Stimulated activated CD4-positive, alpha-beta T cell treated with anti-CD3 and anti-CD28 coated beads, Interleukin-2, amount 100 ng/mL, for 24 hours (primary cell): ENCODE measurements around the gene CUX1.
"Not testable (repeated sequence)": the region's sequence is repeated elsewhere in the genome, so short reads cannot be mapped to it uniquely, and the experiment has no call there.

ENCODE experiments used
- DNase-seq, 2 donors: peaks; one replicate each; pipeline ENCODE4 v3.0.0-alpha.2; 2020

The CUX1 gene

GRCh38 chr7:102165136-102165535 lies 347.7 kb downstream of the CUX1 start:
- DNase-seq = no peak

DNA sequence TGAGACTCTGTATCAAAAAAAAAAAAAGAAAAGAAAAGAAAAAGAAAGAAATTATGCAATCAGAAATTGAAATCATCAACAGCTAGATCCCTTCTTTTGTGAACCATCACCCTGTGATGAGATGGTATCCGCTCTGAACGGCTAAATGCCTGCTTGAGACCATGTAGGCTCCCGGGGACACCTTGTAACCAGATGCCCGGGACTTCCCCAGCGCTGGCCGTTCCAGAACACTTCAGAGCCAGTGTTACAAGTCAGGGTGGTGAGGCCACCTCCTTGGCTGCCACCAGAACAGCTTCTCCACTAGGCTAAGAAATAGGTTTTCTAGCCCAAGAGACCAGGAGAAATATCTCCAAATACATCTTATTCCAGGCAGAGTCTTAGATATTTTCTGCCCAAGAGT lies 349.8 kb downstream of the CUX1 start:
- DNase-seq = no peak

DNA sequence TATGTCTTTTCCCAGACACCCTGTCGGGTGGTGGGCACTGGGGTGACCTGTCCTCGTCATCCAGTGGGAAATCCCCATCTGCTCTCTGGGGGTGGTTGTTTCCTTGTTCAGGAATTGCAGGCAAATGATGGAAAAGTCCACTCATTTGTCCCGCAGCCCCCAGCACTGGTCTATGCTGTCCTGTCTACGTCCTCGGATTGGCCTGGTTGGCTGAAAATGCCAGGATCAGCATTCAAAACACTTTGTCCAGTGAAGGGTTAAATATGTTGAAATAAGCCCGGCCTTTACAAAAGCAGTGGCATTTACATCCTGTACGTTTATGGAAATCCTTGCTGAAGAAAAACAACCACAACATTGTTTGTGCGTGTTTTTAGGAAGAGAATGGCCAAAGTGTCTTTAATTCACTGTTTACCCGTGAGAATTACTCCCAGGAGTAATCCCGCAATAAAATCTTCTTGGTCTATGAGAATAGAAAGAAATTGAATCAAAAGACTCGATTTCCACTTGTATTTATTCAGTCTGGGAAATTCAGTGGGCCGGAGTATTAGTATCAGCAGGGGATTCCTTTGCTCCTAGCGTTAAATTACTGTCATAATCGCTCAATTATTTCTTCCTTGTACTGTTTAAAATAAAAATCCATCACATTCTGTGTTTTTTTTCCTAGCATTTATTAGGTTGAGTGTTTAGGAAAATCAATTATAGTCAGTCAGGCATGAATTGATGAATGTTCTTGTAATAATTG lies 352.4 kb downstream of the CUX1 start:
- no peak for DNase-seq

DNA sequence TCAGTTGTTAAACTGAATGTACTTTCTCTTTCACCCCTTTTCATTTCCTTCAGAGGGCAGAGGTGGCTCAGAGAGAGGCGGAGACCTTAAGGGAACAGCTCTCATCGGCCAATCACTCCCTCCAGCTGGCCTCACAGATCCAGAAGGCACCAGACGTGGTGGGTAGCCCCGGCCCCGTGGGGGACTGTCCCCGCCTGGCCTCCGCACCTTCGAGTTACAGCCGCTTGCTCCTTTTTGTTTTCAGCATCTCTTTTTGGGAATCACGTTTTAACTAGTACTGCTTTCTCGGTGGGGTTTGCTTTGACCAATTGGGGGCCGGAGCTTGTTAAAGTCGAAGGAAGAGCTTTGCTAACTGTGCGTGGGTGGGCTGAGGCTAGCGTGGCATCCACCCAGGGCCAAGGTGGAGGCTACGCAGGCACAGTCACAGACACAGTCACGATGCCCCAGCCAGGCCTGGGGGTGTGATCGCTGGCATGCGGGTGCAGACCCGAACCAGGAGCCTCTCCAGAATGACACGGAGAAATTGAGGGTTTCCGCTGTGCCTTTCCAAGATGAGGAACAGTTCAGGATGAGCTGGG lies 353.1 kb downstream of the CUX1 start:
- no peak for DNase-seq

GRCh38 chr7:102173669-102174068 lies 356.2 kb downstream of the CUX1 start:
- DNase-seq = no peak

DNA sequence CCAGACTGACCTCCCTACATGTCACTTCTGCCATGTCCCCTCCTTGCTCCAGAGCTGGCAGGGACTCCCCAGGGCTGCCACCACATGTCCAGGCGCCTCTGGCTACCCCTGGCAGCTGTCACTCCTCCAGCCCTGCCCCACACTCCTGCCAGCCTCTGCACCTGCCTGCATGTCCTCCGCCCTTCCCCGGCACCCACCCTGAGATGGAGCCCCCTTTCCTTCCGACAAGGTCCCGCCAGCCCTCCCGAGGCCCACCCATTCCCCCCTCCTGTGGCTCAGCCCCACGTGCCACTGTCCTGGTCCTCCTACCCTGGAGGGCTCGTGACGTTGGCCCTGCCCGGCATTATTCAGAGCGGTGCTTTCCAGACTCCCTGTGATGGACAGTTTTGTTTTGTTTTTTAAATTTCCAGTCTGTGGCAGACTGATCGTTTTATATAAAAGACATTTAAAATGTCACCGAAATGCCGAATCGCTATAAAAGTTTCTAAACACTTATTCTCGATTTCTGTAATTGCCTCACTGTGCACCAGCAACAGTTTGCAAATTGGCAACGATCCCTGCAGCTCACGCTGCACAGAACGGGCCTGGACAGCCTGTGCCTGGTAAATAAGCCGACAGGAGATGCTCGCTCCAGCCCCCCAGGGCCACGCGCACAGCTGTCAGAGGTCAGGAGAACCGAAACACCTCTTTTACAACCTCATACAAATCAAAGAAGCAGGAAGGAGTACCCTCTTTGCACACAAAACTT lies 358.2 kb downstream of the CUX1 start:
- no peak for DNase-seq

DNA sequence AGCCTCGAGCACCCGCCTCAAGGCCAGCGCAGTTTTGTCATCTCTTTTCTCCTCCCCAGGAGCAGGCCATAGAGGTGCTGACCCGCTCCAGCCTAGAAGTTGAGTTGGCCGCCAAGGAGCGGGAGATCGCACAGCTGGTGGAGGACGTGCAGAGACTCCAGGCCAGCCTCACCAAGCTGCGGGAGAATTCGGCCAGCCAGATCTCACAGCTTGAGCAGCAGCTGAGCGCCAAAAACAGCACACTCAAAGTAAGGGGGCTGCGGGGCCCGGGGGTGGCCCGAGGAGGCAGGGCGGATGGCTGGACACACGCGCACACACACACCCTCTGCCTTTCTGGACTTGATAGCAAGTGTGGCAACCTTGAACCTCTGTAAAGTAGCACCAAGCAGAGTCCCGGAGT lies 361.0 kb downstream of the CUX1 start:
- DNase-seq = no peak

DNA sequence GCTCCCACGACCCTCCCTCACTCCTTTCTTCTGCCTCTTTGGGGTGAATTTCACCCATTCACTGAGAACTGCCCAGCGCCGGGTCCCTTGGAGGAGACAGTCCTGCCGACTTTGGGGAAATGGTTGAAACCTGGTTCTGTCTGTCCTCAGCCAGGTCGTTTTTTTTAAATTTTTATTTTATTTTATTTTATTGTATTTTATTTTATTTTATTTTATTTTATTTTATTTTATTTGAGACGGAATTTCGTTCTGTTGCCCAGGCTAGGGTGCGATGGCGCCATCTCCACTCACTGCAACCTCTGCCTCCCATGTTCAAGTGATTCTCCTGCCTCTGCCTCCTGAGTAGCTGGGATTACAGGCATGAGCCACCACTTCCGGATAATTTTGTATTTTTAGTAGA lies 363.3 kb downstream of the CUX1 start:
- DNase-seq = no peak

DNA sequence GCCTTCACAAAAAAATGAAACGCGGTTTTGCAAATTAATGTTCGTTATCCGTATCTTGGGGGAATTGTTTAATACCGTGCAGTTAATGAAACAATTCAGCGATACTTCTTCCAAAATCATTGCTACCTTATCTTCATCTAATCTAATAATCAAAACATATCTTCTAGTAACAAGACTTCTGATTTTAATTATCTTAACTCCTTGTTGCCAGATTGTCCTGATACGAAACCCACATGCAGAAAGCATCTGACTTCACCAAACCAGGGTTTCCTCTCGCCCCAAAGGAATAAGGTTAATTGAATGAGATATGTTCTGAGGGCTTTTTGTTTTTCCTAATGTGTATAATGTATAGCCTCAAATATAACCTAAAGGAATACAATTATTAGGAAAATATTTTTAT lies 364.1 kb downstream of the CUX1 start:
- DNase-seq = no peak

- no peak for DNase-seq
These were observed 364.6 kb downstream of the CUX1 start for GRCh38 chr7:102182016-102182415.

DNA sequence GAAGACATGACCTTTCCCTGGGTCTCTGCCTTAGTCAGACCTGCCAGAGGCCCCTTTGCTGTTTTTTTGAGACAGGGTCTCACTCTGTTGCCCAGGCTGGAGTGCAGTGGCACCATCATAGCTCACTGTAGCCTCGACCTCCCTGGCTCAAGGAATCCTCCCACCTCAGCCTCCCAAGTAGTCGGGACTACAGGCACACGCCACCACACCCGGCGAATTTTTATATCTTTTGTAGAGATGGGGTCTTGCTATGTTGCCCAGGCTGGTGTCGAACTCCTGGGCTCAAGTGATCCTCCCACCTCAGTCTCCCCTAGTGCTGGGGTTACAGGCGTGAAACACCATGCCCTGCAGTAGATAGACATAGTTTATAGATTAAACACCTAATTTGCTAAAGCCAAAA lies 366.4 kb downstream of the CUX1 start:
- not testable (repeated sequence) for DNase-seq

DNA sequence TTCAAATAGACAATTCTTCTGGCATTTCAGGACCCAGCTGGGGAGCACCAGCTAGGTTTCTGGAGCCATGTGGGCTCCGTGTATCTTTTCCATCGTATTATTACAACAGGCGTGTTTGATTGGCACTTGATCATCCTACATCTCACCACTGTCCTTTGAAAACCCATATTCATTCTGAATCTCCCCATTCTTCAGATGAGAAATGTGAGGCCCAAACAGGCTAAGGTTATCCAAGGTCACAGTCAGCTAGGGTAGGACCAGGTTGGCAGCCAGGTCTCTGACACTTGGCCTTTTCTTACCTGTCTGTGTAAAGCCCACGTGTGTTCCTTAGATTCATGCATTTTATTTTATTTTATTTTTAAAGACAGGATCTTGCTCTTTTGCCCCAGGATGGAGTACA lies 366.9 kb downstream of the CUX1 start:
- DNase-seq = no peak

- DNase-seq = no peak
These were observed 368.4 kb downstream of the CUX1 start for GRCh38 chr7:102185796-102186195.

DNA sequence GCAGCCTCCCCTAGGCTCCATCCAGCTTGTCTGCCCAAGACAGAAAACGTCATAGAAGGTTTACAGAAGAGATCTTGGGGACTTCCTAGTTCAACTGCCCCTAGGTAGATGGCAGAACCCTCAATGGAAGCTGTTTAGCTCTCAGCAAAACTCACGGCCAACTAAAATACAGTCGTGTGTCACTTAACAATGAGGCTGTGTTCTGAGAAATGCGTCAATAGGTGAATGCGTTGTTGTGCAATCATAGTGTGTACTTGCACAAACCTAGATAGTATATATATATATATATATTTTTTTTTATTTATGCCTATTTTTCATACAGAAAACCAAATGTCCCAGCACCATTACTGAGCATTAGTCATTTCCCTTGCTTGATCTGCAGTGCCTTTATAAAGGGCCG lies 368.9 kb downstream of the CUX1 start:
- DNase-seq = no peak

DNA sequence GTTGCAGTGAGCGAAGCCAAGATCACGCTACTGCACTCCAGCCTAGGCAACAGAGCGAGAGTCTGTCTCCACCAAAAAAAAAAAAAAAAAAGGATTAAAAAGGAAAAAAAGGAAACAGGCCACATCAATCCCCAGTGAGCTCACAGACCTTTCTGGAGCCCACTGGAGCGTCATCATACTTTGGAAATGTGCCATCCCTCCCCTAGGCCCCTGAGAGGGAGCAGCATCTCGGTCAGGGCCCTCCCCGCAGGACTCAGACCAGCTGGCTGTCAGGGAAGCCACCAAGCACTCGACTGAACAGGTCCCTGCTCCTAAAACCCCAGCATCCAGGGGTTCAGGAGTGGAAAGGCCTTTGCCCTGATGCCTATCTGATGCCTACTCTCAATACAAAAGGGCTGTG lies 371.3 kb downstream of the CUX1 start:
- no peak for DNase-seq

DNA sequence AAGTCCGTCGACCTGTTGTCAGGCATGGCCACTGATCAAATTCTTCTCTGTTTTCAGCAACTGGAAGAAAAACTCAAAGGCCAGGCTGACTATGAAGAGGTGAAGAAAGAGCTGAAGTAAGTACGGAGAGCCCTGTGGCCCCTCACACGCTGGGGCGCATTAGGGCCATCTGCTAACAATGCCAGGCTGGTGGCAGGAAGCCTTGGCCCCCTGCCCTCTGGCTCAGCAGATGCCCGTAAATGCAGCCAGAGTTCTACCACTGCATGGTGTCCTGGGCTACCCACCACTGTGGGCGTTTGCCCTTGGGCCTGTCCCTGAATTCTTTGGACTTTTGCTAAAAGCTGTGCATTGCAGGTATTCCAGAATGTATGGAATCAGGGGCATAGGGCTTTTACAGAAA lies 372.3 kb downstream of the CUX1 start:
- no peak for DNase-seq

GRCh38 chr7:102190776-102191350 lies 373.4 kb downstream of the CUX1 start:
- no peak for DNase-seq

DNA sequence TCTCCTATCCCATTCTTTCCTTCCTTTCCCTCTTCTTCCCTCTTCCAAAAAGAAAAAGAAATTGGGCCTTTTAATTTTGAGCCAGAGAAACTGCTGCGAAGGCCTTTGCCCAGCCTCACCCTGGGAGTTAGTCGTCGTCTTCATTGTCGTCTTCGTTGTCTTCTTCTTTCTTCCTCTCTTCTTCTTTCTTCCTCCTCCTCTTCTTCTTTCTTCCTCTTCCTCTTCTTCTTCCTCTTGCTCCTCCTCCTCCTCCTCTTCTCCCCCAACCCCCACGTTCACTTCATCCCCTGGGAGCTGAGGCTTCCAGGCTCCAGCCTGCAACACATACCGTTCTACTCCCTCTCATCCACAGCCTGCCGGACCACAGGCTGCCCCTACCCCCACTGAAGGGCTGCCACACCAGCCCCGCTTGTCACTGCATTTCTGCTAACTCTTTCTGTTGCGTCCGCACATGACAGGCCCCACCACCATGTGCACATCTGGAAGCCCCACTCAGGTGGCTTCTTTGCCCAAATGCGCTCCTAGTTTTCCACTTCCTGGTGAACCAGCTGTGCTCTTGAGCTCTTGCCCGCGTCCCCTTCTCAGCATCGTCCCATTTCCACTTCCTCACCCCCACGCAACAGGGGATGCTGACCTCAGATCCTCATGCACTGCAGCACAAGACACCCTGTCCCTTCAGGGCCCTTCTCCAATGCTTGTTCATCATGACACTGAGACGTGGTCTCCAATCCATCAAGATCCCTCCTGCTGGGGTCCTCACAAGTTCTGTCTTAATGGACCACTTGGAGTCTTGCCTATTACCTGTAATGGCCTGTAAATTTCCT lies 374.3 kb downstream of the CUX1 start:
- no peak for DNase-seq

DNA sequence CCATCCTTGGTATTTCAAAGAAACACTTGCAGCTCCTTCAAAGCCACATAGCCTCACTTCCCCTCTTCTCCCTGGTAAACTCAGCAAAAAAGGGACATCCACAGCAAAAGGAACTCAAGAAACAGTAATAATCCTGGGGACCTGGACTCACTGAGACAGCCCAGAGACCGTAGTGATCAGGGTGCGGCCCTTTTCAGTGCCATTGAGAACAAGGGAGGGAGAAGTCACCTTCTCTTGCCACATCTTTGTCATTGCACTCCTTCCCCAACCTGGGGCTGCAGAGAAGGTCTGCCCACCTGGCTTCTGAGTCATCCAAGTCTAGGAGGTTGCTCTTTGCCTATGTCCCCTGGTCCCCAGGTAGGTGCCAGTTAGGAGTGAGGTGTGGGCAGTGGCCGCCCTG lies 375.4 kb downstream of the CUX1 start:
- DNase-seq = no peak

GRCh38 chr7:102193806-102194205 lies 376.4 kb downstream of the CUX1 start:
- no peak for DNase-seq

GRCh38 chr7:102195361-102195760 lies 377.9 kb downstream of the CUX1 start:
- no peak for DNase-seq

DNA sequence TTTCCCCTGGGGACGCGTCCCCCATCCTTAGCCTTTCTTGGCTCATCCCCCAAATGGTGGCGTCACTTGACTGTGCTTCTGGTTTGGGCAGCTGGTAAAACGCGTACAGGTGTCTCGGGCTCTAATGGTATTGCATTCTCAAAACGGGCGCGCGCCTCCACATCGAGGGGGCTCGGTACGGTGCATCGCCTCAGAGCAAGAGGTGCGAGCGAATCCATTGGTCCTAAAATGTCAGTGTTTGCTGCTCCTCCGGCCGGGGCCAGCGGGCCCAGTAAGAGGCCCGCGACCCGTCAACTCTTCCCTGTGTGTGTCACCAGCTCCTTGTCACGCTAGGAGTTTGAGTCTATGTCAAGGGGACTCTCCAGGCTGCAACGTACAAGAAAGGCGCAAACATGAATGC lies 378.6 kb downstream of the CUX1 start:
- no peak for DNase-seq

GRCh38 chr7:102197161-102197560 lies 379.7 kb downstream of the CUX1 start:
- DNase-seq = no peak
